LNCAP (cell line): Measurements from ENCODE around the gene IWS1.

Source experiments
- TF ChIP-seq, protein P1 (sequence below): fragments of 450-650 bp; IDR thresholded peaks from 2 replicates; pipeline ENCODE4 v1.5.1; 2017; ENCODE audit warnings: mild to moderate bottlenecking

IWS1 gene

DNA sequence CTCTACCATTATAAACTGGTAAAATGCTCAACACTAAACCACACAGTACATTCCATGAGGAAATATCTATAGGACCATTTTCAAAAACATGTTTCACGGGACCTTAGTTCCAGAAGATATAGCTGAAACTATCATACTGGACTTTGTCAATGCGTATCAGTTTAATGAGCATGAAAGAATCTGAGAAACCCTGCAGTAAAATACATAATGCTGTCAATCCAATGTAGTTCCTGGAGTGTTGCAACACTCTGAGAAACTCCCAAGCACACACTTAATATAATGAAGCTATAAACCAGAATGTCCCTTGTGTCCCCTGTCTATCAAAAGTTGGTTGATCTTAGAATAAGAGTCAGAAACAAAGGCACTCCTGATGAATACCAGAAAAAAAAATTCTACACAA is 16.2 kb downstream of the IWS1 start:
- TF ChIP-seq, protein P1, sequence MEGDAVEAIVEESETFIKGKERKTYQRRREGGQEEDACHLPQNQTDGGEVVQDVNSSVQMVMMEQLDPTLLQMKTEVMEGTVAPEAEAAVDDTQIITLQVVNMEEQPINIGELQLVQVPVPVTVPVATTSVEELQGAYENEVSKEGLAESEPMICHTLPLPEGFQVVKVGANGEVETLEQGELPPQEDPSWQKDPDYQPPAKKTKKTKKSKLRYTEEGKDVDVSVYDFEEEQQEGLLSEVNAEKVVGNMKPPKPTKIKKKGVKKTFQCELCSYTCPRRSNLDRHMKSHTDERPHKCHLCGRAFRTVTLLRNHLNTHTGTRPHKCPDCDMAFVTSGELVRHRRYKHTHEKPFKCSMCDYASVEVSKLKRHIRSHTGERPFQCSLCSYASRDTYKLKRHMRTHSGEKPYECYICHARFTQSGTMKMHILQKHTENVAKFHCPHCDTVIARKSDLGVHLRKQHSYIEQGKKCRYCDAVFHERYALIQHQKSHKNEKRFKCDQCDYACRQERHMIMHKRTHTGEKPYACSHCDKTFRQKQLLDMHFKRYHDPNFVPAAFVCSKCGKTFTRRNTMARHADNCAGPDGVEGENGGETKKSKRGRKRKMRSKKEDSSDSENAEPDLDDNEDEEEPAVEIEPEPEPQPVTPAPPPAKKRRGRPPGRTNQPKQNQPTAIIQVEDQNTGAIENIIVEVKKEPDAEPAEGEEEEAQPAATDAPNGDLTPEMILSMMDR: no peak

DNA sequence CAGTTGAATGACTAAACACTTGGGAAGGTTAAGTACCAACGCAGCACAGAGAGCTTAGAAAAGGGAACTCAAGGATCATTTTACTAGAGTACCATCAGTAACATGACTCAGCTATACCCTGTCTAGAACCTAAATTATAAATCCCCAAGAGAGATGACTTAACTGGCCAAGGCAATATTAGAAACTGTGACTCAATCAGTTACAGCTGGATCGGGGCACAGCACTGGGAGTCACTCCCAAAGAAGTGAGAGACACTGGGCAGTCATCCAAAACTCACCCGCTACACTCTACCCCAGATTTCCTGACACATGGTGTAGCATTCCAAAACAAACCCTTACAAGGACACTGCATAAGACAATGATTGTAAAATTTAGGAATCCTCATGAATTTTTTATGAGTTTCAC is 17.7 kb downstream of the IWS1 start:
- TF ChIP-seq, protein P1: no peak

DNA sequence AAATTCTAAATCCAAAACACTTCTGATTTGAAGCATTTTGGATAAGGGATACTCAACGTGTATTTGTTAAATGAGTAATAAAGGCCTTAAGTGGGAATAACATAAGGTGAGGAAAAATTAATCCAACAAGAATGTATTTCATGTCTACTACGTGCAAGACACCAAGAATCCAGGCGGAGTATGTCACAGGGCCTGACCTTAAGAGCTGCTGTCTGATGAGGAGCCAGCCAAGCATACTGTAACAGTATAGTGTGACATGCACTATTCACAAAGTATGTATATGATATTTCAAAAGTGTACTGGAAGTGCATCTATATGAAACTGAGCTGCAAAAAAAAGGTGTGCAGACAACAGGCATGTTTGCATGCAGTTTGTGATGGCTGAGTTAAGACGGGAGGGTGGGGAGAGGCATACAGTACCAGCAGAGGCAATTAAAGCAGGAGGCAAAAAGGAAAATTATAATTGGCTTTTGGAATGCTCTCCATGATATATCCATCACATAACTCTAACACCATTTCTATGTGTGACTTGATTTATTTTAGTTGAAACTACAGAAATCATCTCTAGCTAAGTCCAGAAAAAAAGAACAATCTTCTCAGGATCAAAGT is 18.2 kb downstream of the IWS1 start:
- TF ChIP-seq, protein P1: no peak

DNA sequence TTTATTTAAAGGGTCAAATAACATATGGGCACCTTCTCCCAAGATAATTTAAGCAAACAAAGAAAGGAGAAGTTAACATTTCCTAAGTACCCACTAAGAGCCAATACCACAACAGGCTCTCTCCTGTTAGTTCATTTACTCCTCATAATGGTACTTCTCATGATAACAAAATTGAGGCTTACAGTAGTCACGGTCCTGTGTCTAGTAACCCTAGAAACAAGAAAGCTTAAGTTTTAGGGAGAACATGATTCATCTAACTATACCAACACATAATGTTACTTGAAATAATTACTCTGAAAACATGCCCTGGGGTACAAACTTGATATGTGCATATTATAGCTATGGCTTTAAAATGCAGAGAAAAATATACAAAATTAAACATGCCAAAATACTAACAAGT is 19.8 kb downstream of the IWS1 start:
- TF ChIP-seq, protein P1: no peak

DNA sequence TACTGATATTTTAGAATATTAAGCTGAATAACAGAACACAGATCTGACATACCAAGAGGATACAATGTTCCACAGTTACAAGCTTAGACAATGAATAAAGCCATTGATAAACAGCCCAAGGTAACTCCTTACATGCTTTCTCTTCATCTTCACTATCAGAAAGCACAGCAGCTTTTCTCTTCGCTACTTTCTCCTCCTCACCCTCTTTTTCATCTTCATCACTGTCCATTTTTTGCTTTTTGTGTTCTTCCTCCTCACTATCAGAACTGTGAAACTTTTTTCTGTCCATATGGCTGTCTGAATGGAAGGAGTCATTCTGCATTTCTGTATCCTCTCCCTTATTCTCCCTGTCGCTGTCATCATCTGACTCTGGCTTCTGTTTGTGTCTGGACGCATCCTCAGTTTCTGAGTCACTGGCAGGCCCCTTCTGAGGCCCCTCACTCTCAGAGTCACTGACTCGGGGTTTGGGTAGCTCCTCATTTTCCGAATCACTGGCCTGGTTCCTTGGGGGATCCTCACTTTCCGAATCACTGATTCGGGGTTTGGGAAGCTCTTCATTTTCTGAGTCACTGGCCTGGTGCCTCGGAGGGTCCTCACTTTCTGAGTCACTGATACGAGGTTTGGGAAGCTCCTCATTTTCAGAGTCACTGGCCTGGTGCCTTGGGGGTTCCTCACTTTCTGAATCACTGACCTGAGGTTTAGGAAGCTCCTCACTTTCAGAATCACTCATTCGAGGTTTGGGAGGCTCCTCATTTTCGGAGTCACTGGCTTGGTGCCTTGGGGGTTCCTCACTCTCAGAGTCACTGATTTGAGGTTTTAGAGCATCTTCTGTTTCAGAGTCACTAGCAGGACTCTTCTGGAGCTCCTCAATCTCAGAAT is 21.5 kb downstream of the IWS1 start:
- TF ChIP-seq, protein P1: no peak

DNA sequence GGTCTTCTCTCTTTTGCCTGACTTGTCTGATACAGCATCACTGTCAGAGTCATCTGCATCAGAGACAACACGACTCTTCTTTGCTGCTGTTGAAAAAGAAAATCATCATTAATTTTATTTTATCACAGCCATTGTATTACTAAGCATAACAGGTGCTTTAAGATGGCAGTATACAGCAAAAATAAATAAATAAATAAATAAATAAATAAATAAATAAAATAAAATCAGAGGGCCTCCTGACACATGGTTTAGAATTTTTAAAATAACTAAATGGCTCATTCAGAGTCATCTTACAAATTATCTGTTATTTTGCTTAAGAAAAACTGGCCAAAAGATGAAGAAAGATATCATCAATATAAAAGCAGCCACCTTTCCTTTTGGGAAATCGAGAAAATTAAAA is 22.8 kb downstream of the IWS1 start:
- TF ChIP-seq, protein P1: no peak

DNA sequence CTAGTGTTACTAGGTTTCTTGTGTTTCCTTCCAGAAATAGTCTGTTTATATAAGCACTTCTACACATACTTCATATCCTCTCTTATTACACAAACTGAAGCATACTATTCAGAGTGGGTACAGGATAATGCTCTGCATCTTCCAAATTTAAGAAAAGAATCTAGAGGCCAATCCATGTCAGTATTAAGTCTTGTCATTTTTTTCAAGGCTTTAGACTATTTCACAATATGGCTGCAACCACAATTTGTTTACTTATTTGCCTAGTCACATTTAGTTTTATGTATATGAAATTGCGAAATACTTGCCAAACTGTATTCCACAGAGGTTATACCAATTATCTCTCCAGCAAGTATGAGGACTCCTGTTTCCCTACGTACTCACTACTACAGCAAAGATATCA is 27.9 kb downstream of the IWS1 start:
- TF ChIP-seq, protein P1: no peak
